Forelimb muscle (tissue), 1 donor: Measurements from ENCODE around the gene DELE1. TPM values are rescaled to one million over a fixed set of nuclear protein-coding genes. Genes with fewer than 3 reads are reported as not detected.

Source experiments
- DNase-seq: peaks from one replicate; pipeline ENCODE4 v3.0.0-alpha.2; 2013; ENCODE audit warnings: low read depth
- polyA plus RNA-seq: library from polyadenylated mRNA; unstranded; fragments of 120-200 nt; gene quantifications from one replicate; pipeline ENCODE4 v1.2.1, GENCODE V29; 2013; ENCODE audit not compliant: insufficient read length

Gene DELE1
- polyA plus RNA-seq, 1 donor = 97.7 TPM

DNA sequence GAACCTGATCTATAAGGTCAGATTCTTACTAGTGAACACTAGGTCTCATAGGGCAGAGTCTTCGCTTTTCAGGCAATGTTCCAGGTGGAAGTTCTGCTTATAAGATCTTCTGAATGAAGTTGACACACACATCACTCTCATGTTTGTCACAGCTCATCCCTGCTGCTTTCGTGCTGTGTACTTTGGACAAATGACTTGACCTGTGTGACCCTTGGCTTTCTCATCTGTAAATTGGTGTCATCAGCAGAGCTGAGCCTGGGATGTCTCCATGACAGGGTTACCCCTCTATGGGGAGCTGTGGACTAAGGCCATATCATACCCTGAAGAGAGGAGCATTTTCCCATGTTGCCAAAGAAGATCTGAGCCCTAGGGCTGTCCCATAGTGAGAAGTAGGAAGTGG is 2.8 kb downstream of the DELE1 start:
- DNase-seq = no peak

DNA sequence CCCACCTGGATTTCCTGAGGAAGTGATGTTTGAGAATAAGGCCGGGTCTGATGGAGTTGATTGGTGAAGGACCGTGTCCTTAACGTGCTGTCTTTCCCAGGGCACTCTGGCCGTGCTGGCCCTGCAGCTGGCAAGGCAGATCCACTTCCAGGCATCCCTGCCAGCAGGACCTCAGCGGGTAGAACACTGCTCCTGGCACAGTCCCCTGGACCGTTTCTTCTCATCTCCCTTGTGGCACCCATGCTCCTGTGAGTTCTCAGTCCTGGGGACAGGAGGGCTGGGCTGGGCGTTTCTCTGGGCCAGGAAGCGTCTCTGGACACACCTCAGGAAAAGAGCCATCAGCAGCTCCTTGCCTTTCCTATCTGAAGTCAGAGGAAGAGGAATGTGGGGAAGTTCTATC is 4.4 kb downstream of the DELE1 start:
- no peak for DNase-seq

DNA sequence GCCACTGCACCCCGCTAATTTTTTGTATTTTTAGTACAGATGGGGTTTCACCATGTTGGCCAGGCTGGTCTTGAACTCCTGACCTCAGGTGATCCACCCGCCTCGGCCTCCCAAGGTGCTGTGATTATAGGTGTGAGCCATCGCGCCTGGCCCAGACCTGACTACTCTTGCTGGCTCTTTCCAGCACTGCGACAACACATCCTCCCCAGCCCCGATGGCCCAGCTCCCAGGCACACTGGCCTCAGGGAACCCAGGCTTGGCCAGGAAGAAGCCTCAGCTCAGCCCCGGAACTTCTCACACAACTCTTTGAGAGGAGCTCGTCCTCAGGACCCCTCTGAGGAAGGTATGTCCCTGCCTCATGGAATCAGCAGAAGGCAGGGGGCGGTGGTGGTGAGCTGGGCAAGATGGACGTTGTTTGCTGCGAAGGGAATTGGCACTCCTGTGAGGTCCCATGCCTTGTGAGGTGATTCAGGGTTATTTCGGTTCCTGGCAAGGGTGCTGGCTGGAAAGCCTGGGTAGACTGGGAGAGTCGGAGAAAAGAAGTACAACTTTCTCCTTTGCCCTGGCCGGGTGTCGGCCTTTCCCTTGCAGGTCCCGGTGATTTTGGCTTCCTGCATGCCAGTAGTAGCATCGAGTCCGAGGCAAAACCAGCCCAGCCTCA is 5.9 kb downstream of the DELE1 start:
- DNase-seq = no peak

DNA sequence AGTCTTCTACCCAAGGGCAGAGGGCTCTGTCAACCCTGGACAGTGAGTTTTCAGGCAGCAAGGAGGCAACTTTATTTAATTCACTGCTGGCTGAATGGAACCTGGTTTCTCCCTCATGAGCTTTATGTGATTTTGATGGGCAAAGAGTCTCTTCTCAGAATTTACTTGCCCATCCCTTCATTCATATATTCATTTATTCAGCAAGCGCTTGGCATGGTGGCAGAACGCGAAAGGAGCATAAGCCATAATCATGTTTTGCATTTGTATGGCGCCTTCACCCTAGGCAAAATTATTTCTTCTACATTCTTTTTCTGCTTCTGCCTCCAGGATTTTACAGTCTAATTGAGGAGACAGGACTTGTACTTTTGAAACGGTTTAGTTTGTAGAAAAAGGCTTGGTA is 8.0 kb downstream of the DELE1 start:
- no peak for DNase-seq

DNA sequence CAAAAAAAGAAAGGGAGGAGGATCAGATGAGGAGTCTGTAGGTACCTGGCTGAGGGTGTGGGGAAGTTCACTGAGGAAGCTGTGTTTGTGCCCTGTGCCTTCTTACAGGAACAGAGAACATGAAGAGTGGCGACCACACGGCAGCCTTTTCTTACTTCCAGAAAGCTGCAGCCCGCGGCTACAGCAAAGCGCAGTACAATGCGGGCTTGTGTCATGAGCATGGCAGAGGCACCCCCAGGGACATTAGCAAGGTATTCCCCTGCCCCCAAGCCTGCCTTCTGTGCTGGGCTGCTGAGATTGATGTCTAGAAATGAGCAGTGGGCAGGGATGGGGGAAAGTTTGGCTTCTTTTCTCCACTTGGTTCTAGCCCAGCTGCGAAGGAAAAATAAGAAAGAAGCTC is 9.5 kb downstream of the DELE1 start:
- no peak for DNase-seq

DNA sequence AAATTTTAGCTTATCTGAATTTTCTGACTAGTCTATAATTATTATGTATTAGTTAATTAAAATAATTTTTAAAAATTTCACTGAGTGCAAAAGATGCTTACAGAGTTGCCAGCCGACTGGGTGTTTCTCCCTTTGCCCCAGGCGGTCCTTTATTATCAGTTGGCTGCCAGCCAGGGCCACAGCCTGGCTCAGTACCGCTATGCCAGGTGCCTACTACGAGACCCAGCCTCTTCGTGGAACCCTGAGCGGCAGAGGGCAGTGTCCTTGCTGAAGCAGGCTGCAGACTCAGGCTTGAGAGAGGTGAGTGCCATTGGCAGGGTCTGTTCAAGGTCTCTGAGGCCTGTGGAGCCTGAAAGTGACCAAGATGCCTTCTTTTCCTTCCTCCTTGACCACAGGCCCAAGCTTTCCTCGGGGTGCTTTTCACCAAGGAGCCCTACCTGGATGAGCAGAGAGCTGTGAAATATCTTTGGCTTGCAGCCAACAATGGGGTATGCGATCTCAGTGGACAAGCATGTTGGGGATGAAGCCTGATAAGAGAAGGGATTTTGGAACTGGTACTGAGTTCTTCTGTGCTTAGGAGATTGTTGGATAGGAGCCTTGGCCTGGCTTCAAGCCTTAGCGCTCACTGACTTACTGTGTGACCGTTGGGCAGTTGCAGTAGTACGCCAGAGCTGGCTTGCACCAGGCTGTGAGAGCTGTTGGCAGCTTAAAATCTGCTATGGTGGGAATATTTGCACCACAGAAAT is 10.6 kb downstream of the DELE1 start:
- DNase-seq = no peak

DNA sequence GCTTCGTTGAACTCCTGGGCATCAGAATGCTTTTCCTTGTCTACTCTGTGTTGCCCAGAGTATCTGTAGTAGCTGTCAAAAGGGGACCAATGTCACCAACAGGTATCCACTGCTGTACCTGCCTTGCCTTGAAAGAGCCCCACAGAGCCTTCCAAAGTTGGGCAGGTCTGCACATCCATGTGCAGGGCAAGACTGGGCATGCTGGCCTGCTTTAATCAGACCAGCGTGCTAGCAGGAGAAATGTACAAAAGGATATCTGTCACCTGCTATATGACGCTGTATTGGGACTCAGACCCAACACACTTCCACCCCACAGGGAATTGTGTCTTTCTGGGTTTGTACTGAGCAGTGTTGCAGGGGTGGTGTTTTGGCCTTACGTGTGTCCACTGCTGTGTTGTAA is 11.9 kb downstream of the DELE1 start:
- no peak for DNase-seq

DNA sequence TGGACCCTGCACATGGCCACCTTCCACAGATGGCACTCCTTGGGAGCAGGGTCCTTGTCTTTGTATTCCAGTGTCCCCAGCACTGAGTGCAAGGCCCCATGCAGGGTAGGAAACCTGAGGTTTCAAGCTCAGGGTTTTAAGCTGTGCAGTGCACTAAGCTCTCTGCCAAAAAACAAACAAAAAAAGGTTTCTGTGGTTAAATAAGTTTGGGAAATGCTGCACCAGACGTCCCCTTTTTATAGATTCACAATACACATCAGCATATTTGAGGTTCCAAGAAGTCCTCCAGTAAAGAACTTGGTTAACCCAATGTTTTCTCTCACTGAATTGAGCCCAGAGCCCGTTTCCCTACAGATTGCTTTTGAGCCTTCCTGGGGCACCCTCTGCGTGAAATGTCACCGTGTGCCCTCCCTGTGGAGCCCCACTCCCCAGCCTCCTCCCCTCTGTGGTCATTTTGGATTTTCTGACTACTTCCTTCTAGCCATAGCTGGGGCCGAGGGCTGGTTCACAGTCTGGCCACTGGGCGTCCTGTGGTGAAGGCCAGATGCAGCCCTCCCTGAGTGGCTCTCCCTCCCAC is 17.1 kb downstream of the DELE1 start:
- no peak for DNase-seq

DNA sequence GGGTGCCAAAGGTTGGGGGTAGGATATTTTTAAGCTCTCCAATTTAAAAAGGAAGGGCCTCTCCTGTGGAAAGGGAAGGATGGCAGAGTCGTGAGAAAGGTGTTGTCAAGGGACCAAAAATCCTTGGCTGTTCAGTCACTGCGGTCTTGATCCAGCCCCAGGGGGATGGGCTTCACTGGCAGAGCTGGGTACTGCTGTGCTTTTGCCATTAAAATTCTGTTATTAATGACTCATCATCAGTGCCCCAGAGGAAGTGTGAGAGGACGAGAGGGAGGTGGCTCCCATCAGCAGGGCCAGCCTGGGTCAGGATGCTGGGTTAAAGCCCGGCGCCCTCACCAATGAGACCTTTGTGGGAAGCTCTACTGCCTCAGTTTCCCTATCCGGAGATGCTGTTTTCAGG is 17.6 kb downstream of the DELE1 start:
- no peak for DNase-seq

DNA sequence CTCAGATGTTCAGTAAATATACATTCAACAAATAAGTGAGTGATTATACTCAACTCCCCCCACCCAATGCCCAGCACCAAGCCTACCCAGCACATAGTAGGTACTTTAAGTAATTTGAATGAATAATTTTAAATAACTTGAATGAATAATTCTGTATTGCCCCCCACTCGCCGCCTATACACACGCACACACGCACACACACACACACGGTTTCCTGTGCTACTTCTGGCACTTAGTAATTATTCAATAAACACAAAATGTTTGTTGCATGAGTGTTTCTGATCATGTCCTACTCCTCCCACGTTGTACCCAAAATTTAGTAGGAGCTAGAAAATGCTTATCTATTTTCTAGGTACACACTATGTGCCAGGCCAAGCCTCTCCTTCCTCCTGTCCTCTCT is 18.1 kb downstream of the DELE1 start:
- no peak for DNase-seq

DNA sequence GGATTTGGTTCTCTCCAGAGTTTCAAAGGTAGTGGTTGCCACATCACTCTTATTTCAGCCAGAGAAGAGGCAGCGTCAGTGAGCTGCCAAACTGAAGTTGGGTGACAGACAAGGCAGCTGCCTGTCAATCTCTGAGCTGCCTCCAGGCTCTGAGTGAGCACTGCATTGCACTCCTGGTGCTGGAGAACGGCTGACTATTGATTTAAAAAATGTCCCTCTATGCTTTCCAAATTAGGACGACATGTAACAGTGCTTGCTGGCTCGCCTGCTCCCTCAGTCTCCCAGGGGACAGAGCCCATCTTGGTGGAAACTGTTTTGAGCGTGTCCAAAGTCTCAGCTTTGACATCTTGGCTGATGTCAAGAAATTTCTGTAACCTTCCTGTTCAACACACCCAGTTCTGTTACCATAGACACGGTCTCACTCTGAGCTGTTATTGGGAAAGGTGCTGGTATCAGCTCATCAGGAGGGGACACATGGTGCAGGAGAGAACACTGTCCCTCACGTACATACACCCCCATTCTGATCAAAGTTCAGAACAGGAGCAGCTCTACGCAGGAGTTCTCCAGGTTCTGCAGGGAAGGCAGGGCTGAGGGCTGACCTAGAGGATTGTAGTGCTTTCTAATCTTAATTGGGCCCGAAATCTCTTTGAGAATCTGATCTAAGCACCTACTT is 18.6 kb downstream of the DELE1 start:
- DNase-seq = no peak

DNA sequence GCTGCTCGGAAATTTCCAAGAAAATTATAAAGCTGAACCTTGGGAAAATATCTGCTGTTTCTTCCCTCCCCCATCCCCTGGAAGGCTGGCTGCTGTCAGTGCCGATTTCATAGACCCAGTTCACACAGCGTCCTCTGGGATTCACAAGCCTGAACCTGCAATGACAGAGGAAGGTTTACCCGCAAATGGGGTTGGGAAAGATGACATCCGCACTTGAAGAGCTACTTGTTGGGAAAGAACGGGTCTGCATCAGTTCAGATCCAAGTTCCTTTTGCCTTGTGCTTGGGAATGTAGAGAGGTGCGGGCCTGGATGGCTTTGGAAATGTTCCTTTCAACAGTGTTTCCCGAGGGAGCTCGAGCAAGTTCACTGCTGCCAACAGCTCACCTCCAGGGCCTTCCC is 20.4 kb downstream of the DELE1 start:
- no peak for DNase-seq

DNA sequence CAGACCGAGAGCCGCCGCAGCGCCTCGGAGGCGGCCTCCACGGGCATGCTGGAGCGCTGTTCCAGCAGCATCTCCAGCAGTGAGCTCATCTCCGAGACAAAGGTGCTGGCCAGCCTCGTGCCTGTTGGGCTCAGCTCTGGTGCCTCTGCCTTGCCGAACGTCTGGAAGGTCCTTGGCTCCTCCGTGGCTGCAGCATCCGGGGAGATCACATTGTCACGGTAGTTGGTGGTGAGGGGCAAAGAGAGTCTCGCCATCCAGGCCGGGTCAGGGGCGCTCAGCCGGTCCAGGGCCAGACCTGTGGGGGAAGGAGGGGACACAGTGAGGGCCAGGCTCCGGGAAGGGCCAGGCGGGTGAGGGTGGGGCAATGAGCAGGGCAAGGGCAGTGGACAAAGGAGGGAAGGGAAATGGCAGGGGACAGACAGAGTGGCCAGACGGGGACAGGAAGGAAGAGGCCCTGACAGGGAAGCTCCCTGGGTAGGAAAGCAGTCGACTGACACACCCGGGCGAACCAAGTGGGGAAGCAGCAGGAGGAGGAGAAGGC is 21.9 kb downstream of the DELE1 start:
- no peak for DNase-seq

DNA sequence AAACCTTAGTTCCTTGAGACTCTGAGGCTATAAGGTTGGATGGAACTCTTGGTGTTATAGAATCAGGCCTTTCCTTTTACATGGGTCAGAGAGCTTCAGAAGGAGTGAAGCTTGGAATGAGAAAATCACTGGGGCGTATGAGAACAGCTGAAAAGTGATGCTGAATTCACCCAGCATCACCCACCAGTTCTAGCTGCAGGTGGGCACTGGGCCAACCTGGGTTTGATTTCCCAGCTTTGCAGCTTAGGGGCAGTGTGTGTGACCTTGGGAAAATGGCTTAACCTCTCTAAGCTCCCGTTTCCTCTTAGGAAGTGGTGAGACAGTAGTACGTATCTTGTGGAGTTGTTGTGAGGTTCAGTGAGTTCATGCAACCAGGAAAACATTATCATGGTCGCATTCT is 23.6 kb downstream of the DELE1 start:
- DNase-seq = no peak

DNA sequence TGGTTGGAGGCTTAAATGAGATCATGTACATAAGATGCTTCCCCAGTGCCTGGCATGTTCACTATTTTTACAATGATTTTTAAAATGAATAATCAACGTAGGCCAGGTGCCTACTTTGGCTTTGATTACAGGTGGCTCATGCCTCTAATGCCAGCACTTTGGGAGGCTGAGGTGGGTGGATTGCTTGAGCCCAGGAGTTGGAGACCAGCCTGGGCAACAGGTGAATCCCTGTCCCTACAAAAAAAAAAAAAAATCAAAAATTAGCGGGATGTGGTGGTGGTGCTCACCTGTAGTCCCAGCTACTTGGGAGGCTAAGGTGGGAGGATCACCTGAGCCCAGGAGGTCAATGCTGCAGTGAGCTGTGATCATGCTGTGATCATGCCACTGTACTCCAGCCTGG is 25.1 kb downstream of the DELE1 start:
- no peak for DNase-seq

DNA sequence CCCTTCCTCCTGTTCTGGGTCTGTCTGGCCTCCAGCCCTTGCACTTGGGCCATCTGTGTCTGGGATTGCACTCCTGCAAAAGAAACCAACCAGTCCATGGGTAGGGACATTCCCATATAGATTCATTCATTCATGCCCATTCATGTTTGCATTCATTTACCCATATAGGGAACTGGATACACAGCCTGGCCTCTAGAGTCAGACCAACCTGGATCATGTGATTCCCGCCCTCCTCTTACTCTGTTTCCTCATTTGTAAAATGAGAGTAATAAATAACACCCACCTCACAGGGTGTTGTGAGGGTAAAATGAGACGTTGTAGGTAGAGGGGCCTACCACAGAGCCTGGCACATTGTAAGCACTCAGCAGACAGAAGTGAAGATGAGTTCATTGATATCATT is 25.8 kb downstream of the DELE1 start:
- no peak for DNase-seq

DNA sequence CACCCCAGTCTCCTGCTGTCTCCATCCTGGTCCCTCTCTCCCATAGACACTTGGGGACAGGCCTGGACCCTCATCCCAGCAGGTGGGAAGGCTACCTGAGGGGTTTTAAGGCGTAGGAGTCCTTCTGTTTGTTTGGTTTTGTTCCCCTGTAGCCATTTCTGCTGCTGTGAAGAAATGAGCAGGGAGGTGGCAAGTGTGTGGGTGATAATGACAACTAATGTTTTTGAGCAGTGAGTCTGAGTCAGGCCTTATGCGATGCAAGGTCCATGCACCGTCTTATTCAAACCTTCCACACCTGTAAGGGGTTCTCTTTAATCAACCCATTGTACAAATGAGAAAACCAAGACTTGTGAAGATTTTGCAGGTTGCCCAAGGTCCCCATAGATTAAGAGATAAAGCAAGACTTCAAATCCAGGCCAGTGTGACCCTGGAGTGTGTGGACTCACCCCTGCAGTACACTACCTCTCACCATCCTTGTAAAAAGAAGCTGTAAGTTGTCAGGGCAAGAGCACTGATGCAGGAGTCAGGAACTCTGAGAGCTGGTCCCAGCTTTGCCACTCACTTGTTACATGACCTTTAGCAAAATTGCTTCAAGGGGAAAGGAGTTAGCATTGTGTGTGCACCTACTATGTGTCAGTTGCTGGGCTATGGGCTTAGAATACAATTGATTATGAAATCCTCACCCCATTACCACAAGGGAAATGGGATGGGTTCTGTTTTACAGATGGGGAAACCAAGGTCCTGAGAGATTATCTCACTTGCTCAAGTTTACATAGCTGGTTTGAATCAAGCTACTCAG is 26.7 kb downstream of the DELE1 start:
- DNase-seq = no peak

DNA sequence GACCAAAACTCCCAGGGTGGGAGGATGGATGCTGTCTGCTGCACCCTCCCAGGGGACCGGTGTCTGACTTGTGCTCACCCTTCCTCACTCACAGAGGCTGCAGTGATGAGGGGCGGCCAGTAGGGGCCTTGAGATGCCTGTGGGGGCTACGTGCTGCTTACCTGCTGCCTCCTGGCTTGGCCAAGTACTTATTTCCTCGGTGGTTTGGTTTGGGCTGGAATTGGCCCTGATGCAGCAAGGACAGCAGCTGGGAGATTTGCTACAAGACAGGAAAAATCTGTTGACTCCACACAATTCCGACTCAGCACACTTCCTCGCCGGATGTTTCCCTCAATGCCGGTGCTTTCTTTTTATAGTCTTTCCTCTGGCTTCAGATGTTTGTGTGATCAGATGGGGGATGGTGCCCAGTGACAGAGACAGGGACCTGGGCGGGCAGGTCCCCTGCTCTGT is 27.7 kb downstream of the DELE1 start:
- no peak for DNase-seq

DNA sequence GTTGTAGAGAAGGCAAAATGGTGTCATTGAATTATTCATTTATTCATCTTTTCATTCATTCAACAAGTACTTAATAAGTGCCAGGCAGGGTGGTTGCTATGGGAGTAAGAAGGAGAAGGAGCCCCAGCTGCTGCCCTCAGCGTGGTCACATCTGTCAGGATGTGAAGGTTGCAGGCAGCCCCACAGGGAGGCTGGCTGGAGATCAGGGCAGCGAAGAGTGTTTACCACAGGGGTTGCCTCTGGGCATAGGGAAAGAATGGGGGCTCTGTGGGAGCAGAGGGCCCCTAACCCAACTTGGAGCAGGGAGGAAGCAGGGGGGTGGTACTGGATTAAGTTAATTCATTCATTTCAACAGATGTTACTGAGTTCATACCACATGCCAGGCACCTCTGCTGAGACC is 28.3 kb downstream of the DELE1 start:
- no peak for DNase-seq

DNA sequence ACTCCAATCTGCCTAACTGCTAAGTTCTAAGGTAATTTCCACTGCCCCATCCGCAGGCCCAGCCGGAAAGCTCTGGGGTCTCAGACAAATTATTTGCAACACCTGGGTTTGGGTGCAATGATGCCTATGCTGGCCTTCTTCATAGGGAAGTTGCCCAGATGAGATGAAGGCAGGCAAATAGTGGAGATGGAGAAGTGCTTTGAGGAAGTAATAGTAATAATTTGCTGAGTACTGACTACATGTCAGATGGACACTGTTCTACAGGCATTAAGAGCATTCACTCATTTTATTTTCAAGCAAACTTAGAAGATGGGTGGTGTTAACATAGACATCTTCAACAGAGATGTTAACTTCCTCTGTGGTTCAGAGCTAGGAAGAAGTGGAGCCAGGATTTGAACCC is 30.5 kb downstream of the DELE1 start:
- DNase-seq = no peak

DNA sequence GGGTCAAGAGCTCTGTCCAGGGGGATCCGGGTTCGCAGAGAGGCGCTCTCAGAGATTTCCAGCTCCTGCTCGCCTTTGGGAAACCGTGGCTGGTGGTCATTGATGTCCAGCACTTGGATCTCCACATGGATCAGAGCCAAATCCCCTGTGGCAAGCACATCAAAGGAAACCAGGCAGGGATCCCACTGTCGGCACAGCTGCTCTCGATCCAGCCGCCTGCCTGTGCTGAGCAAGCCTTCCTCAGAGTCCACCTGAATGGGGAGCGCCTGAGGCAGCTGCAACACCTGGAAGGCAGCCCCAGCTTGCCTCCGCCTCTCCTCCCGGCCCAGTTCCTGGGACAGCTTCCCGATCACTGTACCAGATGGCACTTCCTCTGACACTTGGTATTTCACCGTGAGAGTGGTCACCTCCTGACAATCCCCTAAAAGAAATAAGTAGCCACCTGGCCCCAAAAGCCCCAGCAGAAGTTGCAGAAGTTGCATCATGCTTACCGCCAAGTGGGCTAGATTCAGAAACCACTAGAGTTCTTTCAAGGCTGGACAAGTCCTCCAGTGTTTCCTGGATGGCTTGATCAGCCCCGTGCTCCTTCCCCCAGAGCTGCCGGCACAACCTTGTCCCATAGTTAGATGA is 33.8 kb downstream of the DELE1 start:
- DNase-seq = no peak
